HepG2 (cell line): ENCODE measurements around the gene BCAS1. TPM values are rescaled to one million over a fixed set of nuclear protein-coding genes. Genes with fewer than 3 reads are reported as not detected.

Source experiments
- AGO2 ChIP-seq: fragments of 200-400 bp; formaldehyde crosslinking; optimal IDR thresholded peaks from 2 replicates; pipeline ENCODE3; 2017; ENCODE audit warnings: mild to moderate bottlenecking, low read depth, low read length, moderate library complexity
- AKAP8 ChIP-seq: sonication (generic); formaldehyde crosslinking; IDR thresholded peaks from 2 replicates; pipeline ENCODE4 v1.5.1; 2020; ENCODE audit warnings: mild to moderate bottlenecking, missing genetic modification reagents
- ATM ChIP-seq: fragments of 450-650 bp; IDR thresholded peaks from 2 replicates; pipeline ENCODE4 v1.7.1; 2017; ENCODE audit warnings: mild to moderate bottlenecking, borderline replicate concordance
- DR1 ChIP-seq: sonication (generic); formaldehyde crosslinking; IDR thresholded peaks from 2 replicates; pipeline ENCODE4 v1.8.0; 2021; ENCODE audit warnings: mild to moderate bottlenecking, missing genetic modification reagents, inconsistent platforms
- ETV6 ChIP-seq: sonication (generic); formaldehyde crosslinking; conservative IDR thresholded peaks from 2 replicates; pipeline ENCODE4 v1.4.0; 2020; ENCODE audit warnings: missing genetic modification reagents
- FUBP1 ChIP-seq: sonication (generic); formaldehyde crosslinking; IDR thresholded peaks from 2 replicates; pipeline ENCODE4 v1.5.1; 2020; ENCODE audit warnings: missing genetic modification reagents, mild to moderate bottlenecking, borderline replicate concordance
- GATAD1 ChIP-seq: IDR thresholded peaks from 2 replicates; pipeline ENCODE4 v1.6.1; 2016; ENCODE audit warnings: missing genetic modification reagents, missing compliant biosample characterization
- HMG20B ChIP-seq: conservative IDR thresholded peaks from 2 replicates; pipeline ENCODE4 v1.6.1; 2016; ENCODE audit warnings: missing genetic modification reagents, missing compliant biosample characterization
- MTA3 ChIP-seq: sonication (generic); formaldehyde crosslinking; IDR thresholded peaks from 2 replicates; pipeline ENCODE4 v1.4.0; 2020; ENCODE audit warnings: missing genetic modification reagents
- MXD4 ChIP-seq: IDR thresholded peaks from 2 replicates; pipeline ENCODE4 v1.6.1; 2016; ENCODE audit warnings: mild to moderate bottlenecking, missing biosample characterization, missing genetic modification reagents
- NCOR1 ChIP-seq: fragments of 200-600 bp; sonication (generic); IDR thresholded peaks from 2 replicates; pipeline ENCODE4 v1.7.0; 2017; ENCODE audit warnings: antibody characterized with exemption, low read length, borderline replicate concordance
- NKX3-1 ChIP-seq: sonication (generic); formaldehyde crosslinking; IDR thresholded peaks from 2 replicates; pipeline ENCODE4 v1.5.0; 2020; ENCODE audit warnings: missing genetic modification reagents
- REXO4 ChIP-seq: sonication (generic); formaldehyde crosslinking; IDR thresholded peaks from 2 replicates; pipeline ENCODE4 v1.8.0; 2022; ENCODE audit warnings: missing genetic modification reagents, mild to moderate bottlenecking, borderline replicate concordance
- RORA ChIP-seq: sonication (generic); formaldehyde crosslinking; IDR thresholded peaks from 2 replicates; pipeline ENCODE4 v1.5.0; 2020; ENCODE audit warnings: mild to moderate bottlenecking, missing genetic modification reagents, moderate library complexity
- SRSF4 ChIP-seq: fragments of 200-400 bp; formaldehyde crosslinking; IDR thresholded peaks from one replicate; pipeline ENCODE4 v1.6.1; 2018; ENCODE audit warnings: mild to moderate bottlenecking, low read depth, low read length, moderate library complexity; ENCODE audit not compliant: poor library complexity, severe bottlenecking
- TBX3 ChIP-seq: fragments of 450-650 bp; IDR thresholded peaks from 2 replicates; pipeline ENCODE4 v1.6.1; 2017; ENCODE audit warnings: antibody characterized with exemption, mild to moderate bottlenecking, inconsistent platforms, borderline replicate concordance
- ZBTB43 ChIP-seq: sonication (generic); formaldehyde crosslinking; conservative IDR thresholded peaks from 2 replicates; pipeline ENCODE4 v1.4.0; 2020; ENCODE audit warnings: missing genetic modification reagents
- ZMAT5 ChIP-seq: sonication (generic); formaldehyde crosslinking; IDR thresholded peaks from 2 replicates; pipeline ENCODE4 v1.5.0; 2020; ENCODE audit warnings: mild to moderate bottlenecking, low read depth, missing genetic modification reagents, borderline replicate concordance
- ZNF496 ChIP-seq: sonication (generic); formaldehyde crosslinking; IDR thresholded peaks from 2 replicates; pipeline ENCODE4 v1.8.1; 2023; ENCODE audit warnings: mild to moderate bottlenecking, moderate library complexity, missing genetic modification reagents; ENCODE audit not compliant: insufficient replicate concordance
- ZNF550 ChIP-seq: sonication (generic); formaldehyde crosslinking; IDR thresholded peaks from 2 replicates; pipeline ENCODE4 v1.4.0; 2020; ENCODE audit warnings: mild to moderate bottlenecking, missing genetic modification reagents, borderline replicate concordance
- ZNF556 ChIP-seq: sonication (generic); formaldehyde crosslinking; IDR thresholded peaks from 2 replicates; pipeline ENCODE4 v1.4.0; 2020; ENCODE audit warnings: mild to moderate bottlenecking, missing genetic modification reagents, borderline replicate concordance
- ZNF558 ChIP-seq: sonication (generic); formaldehyde crosslinking; IDR thresholded peaks from 2 replicates; pipeline ENCODE4 v1.9.0; 2022; ENCODE audit warnings: mild to moderate bottlenecking, missing genetic modification reagents, borderline replicate concordance
- ZNF562 ChIP-seq: sonication (generic); formaldehyde crosslinking; IDR thresholded peaks from 2 replicates; pipeline ENCODE4 v1.8.0; 2022; ENCODE audit warnings: missing genetic modification reagents, borderline replicate concordance
- ZNF614 ChIP-seq: IDR thresholded peaks from 2 replicates; pipeline ENCODE4 v1.6.1; 2018; ENCODE audit warnings: missing biosample characterization, missing genetic modification reagents, inconsistent platforms, borderline replicate concordance
- ZNF644 ChIP-seq: IDR thresholded peaks from 2 replicates; pipeline ENCODE4 v1.6.1; 2016; ENCODE audit warnings: low read depth
- ZNF678 ChIP-seq: sonication (generic); formaldehyde crosslinking; IDR thresholded peaks from 2 replicates; pipeline ENCODE4 v1.4.0; 2020; ENCODE audit warnings: mild to moderate bottlenecking, missing genetic modification reagents
- polyA plus RNA-seq, 8 experiments: library from polyadenylated mRNA; depleted of rRNA in 3 of 8; stranded (reverse) in 7 of 8; unstranded in 1 of 8; fragments of >200 nt; fragmentation: Illumina TruSeq in 4 of 8; extraction: Trizol in 4 of 8; gene quantifications; 2 replicates each; pipeline versions ENCODE4 v1.2.1 to v1.2.3, GENCODE V29; 2011 to 2016; ENCODE audit warnings: low read depth in 4 of 8, missing spikeins in 1 of 8, mixed read lengths in 1 of 8; ENCODE audit not compliant: insufficient read depth in 1 of 8
- total RNA-seq, 5 experiments: library from RNA; depleted of rRNA; stranded (reverse); fragments of >200 nt; fragmentation: Illumina TruSeq; extraction: Trizol; gene quantifications; 2 replicates each; pipeline ENCODE4 v1.2.3, GENCODE V29; 2016; ENCODE audit warnings: low read depth in 1 of 5
- TF ChIP-seq, protein P1 (sequence below): sonication (generic); formaldehyde crosslinking; IDR thresholded peaks from 2 replicates; pipeline ENCODE4 v1.8.1; 2023; ENCODE audit warnings: mild to moderate bottlenecking, moderate library complexity, missing genetic modification reagents

Gene BCAS1
- total and polyA plus RNA-seq, 2 of the 13 experiments (the other 11 are each of a cell fraction or from before 2014, with no cell fraction given) = 0.55 to 0.91 TPM

GRCh38 chr20:54103067-54103761, 32.8 kb upstream of the BCAS1 start (continued):
- TF ChIP-seq SRSF4 (no peak), RORA (no peak), ZNF562 (CRISPR knock-in tag) (no peak), ZNF678 (CRISPR knock-in tag) (0 out of 2 replicates have a peak, but pooled peaks have one; percentile 20), ZNF550 (CRISPR knock-in tag) (no peak), NCOR1 (no peak), ZNF644 (CRISPR knock-in tag) (peak; percentile 96), AGO2 (no peak), FUBP1 (CRISPR knock-in tag) (no peak), TBX3 (no peak), GATAD1 (no peak; the same call in 1 of the 2 replicates), ETV6 (CRISPR knock-in tag) (no peak), AKAP8 (CRISPR knock-in tag) (no peak), ZNF556 (CRISPR knock-in tag) (no peak; the same call in 1 of the 2 replicates), NKX3-1 (CRISPR knock-in tag) (no peak; the same call in 1 of the 2 replicates), ATM (no peak), MTA3 (CRISPR knock-in tag) (no peak), REXO4 (CRISPR knock-in tag) (no peak), ZNF496 (CRISPR knock-in tag) (no peak), MXD4 (CRISPR knock-in tag) (no peak; the same call in 1 of the 2 replicates), ZBTB43 (CRISPR knock-in tag) (no peak; the same call in 1 of the 2 replicates), ZNF558 (CRISPR knock-in tag) (no peak), HMG20B (CRISPR knock-in tag) (peak; percentile 49; the same call in 1 of the 2 replicates), ZNF614 (peak; percentile 35; the same call in 1 of the 2 replicates), ZMAT5 (no peak), DR1 (no peak)
- TF ChIP-seq, protein P1, sequence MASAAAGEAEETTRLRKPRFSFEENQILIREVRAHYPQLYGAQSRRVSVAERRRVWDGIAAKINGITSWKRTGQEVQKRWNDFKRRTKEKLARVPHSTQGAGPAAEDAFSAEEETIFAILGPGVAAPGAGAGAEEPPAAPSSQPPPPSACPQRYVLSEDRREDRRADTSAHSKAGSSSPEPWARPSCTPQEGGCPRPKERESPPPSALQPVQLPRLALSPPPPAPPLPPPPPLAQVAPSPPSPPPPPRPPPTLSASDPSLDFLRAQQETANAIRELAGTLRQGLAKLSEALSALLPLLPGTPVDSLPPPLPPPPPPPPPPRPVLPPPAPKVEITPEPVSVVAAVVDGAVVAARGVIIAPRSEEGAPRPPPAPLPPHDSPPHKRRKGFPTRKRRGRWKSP (CRISPR knock-in tag) = peak; percentile 22; the same call in 1 of the 2 replicates
